HepG2 (cell line): ENCODE measurements around the gene ZNF101. TPM values are rescaled to one million over a fixed set of nuclear protein-coding genes. Genes with fewer than 3 reads are reported as not detected.

Experiments used
- ARNT ChIP-seq: fragments of 450-650 bp; IDR thresholded peaks from 2 replicates; pipeline ENCODE4 v1.6.1; 2017
- ARNT2 ChIP-seq: sonication (generic); formaldehyde crosslinking; IDR thresholded peaks from 2 replicates; pipeline ENCODE4 v1.8.0; 2022; ENCODE audit warnings: mild to moderate bottlenecking, low read depth, missing genetic modification reagents, moderate library complexity
- FOXP4 ChIP-seq: sonication (generic); formaldehyde crosslinking; IDR thresholded peaks from 2 replicates; pipeline ENCODE4 v1.4.0; 2020; ENCODE audit warnings: missing genetic modification reagents
- KDM3A ChIP-seq: IDR thresholded peaks from 2 replicates; pipeline ENCODE4 v1.6.1; 2018; ENCODE audit warnings: low read depth, missing compliant biosample characterization
- MLLT10 ChIP-seq: sonication (generic); formaldehyde crosslinking; IDR thresholded peaks from 2 replicates; pipeline ENCODE4 v1.4.0; 2020; ENCODE audit warnings: missing genetic modification reagents
- NFATC3 ChIP-seq: sonication (generic); formaldehyde crosslinking; IDR thresholded peaks from 2 replicates; pipeline ENCODE4 v1.5.1; 2020; ENCODE audit warnings: mild to moderate bottlenecking, missing genetic modification reagents
- NR2F1 ChIP-seq, 2 experiments: fragments of 450-650 bp in 1 of 2; formaldehyde crosslinking in 1 of 2; IDR thresholded peaks; 2 replicates each; pipeline versions ENCODE4 v1.5.0 to v1.6.1; 2016 to 2020; ENCODE audit warnings: mild to moderate bottlenecking in 1 of 2, missing compliant biosample characterization in 1 of 2, missing genetic modification reagents in 1 of 2, moderate library complexity in 1 of 2
- PAXIP1 ChIP-seq: sonication (generic); formaldehyde crosslinking; conservative IDR thresholded peaks from 2 replicates; pipeline ENCODE4 v1.4.0; 2020; ENCODE audit warnings: mild to moderate bottlenecking, missing genetic modification reagents, moderate library complexity
- RBM22 ChIP-seq: fragments of 200-400 bp; formaldehyde crosslinking; optimal IDR thresholded peaks from 2 replicates; pipeline ENCODE3; 2017; ENCODE audit warnings: mild to moderate bottlenecking, low read length, moderate library complexity
- ZBTB25 ChIP-seq: IDR thresholded peaks from 2 replicates; pipeline ENCODE4 v1.6.1; 2018; ENCODE audit warnings: missing genetic modification reagents
- ZBTB3 ChIP-seq: sonication (generic); formaldehyde crosslinking; IDR thresholded peaks from 2 replicates; pipeline ENCODE4 v1.4.0; 2020; ENCODE audit warnings: low read depth, mild to moderate bottlenecking, moderate library complexity, missing genetic modification reagents, borderline replicate concordance
- ZBTB38 ChIP-seq: sonication (generic); formaldehyde crosslinking; IDR thresholded peaks from 2 replicates; pipeline ENCODE4 v1.5.1; 2020; ENCODE audit warnings: mild to moderate bottlenecking, missing genetic modification reagents
- ZFP1 ChIP-seq: IDR thresholded peaks from 2 replicates; pipeline ENCODE4 v1.6.1; 2016
- ZFP36 ChIP-seq: fragments of 150-350 bp; IDR thresholded peaks from 2 replicates; pipeline ENCODE4 v1.6.1; 2018; ENCODE audit warnings: borderline replicate concordance, low read length, low read depth; ENCODE audit not compliant: partially characterized antibody
- ZFY ChIP-seq: sonication (generic); formaldehyde crosslinking; IDR thresholded peaks from 2 replicates; pipeline ENCODE4 v1.4.0; 2020; ENCODE audit warnings: missing genetic modification reagents
- ZNF251 ChIP-seq: sonication (generic); formaldehyde crosslinking; IDR thresholded peaks from 2 replicates; pipeline ENCODE4 v1.9.0; 2021; ENCODE audit warnings: mild to moderate bottlenecking, missing genetic modification reagents
- ZNF263 ChIP-seq: sonication (generic); formaldehyde crosslinking; IDR thresholded peaks from 2 replicates; pipeline ENCODE4 v1.4.0; 2020; ENCODE audit warnings: missing genetic modification reagents
- ZNF30 ChIP-seq: sonication (generic); formaldehyde crosslinking; IDR thresholded peaks from 2 replicates; pipeline ENCODE4 v1.5.0; 2020; ENCODE audit warnings: mild to moderate bottlenecking, missing genetic modification reagents
- ZNF570 ChIP-seq: sonication (generic); formaldehyde crosslinking; IDR thresholded peaks from 2 replicates; pipeline ENCODE4 v1.4.0; 2020; ENCODE audit warnings: mild to moderate bottlenecking, missing genetic modification reagents, borderline replicate concordance
- ZNF589 ChIP-seq: sonication (generic); formaldehyde crosslinking; conservative IDR thresholded peaks from 2 replicates; pipeline ENCODE4 v1.8.0; 2022; ENCODE audit warnings: mild to moderate bottlenecking, moderate library complexity, missing genetic modification reagents
- ZNF614 ChIP-seq: IDR thresholded peaks from 2 replicates; pipeline ENCODE4 v1.6.1; 2018; ENCODE audit warnings: missing biosample characterization, missing genetic modification reagents, inconsistent platforms, borderline replicate concordance
- polyA plus RNA-seq, 8 experiments: library from polyadenylated mRNA; depleted of rRNA in 3 of 8; stranded (reverse) in 7 of 8; unstranded in 1 of 8; fragments of >200 nt; fragmentation: Illumina TruSeq in 4 of 8; extraction: Trizol in 4 of 8; gene quantifications; 2 replicates each; pipeline versions ENCODE4 v1.2.1 to v1.2.3, GENCODE V29; 2011 to 2016; ENCODE audit warnings: low read depth in 4 of 8, missing spikeins in 1 of 8, mixed read lengths in 1 of 8; ENCODE audit not compliant: insufficient read depth in 1 of 8
- total RNA-seq, 5 experiments: library from RNA; depleted of rRNA; stranded (reverse); fragments of >200 nt; fragmentation: Illumina TruSeq; extraction: Trizol; gene quantifications; 2 replicates each; pipeline ENCODE4 v1.2.3, GENCODE V29; 2016; ENCODE audit warnings: low read depth in 1 of 5
- TF ChIP-seq, protein P1 (sequence below): sonication (generic); formaldehyde crosslinking; IDR thresholded peaks from 2 replicates; pipeline ENCODE4 v1.5.0; 2020; ENCODE audit warnings: missing genetic modification reagents, mild to moderate bottlenecking, borderline replicate concordance

Gene ZNF101
- total and polyA plus RNA-seq, 2 of the 13 experiments (the other 11 are each of a cell fraction or from before 2014, with no cell fraction given): 12.9 to 28.9 TPM

DNA sequence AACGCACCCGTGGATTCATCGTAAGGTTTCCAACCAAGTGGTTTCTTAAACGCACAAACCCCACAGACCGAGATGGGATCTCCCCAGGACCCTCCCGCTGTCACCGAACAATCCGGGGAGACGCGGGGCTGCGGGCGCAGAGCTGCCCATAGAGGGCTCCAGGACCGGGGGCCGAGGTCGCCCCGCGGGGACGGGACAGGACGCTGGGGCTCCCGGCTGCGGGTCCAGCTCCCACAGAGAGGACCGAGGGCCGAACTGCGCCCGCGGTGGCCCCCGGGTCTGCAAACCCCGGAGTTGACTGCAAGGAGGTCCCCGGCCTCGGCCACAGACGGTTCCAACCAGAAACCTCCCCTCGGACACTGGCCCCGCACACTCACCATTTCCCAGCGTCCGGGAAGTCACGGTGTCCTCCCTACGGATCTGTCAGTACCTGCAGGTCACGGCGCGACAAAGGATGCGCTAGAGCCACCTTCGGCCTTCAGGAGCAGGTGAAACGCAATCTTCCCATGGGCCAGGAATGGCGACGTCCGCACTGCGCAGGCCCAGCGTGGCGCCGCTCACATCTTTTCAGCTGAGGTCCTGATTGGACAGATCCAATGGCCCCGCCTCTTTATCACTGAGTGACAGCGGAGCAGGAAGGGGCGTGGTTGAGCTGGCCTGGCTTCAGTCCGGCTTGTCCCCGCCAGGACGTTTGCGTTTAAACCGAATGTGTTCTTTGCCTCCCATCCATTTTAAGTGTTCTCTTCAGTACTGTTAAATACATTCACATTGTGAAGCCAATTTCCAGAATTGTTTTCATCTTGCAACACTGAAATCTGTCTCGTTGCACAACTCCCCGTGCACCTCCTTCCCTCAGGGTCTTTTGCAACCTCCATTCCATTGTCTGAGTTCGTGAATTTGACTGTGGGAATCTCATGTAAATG, 64.2 kb downstream of the ZNF101 start, which contains the start of gene ZNF14 (continued):
- TF ChIP-seq, protein P1, sequence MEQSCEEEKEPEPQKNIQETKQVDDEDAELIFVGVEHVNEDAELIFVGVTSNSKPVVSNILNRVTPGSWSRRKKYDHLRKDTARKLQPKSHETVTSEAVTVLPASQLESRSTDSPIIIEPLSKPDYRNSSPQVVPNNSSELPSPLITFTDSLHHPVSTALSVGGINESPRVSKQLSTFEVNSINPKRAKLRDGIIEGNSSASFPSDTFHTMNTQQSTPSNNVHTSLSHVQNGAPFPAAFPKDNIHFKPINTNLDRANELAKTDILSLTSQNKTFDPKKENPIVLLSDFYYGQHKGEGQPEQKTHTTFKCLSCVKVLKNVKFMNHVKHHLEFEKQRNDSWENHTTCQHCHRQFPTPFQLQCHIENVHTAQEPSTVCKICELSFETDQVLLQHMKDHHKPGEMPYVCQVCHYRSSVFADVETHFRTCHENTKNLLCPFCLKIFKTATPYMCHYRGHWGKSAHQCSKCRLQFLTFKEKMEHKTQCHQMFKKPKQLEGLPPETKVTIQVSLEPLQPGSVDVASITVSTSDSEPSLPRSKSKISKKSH: peak; percentile 82
- TF ChIP-seq ZBTB38 (CRISPR knock-in tag): peak; percentile 51; the same call in 1 of the 2 replicates
- no peak for TF ChIP-seq NR2F1 (CRISPR knock-in tag; IDR thresholded peaks at IDR 0.05)
- no peak for TF ChIP-seq MLLT10 (CRISPR knock-in tag)
- TF ChIP-seq ARNT2 (CRISPR knock-in tag): no peak
- TF ChIP-seq ZNF30 (CRISPR knock-in tag): no peak
- TF ChIP-seq KDM3A: no peak
- TF ChIP-seq ZNF614 (CRISPR knock-in tag): no peak; the same call in 1 of the 2 replicates
- TF ChIP-seq ZNF570 (CRISPR knock-in tag): no peak
- TF ChIP-seq RBM22: no peak
- peak; percentile 48; the same call in 1 of the 2 replicates for TF ChIP-seq ZNF263
- no peak for TF ChIP-seq ZNF251
- no peak for TF ChIP-seq ZBTB3 (CRISPR knock-in tag)
- no peak for TF ChIP-seq PAXIP1 (CRISPR knock-in tag)
- no peak for TF ChIP-seq ZFP36
- TF ChIP-seq ZNF589: peak; percentile 13; the same call in 1 of the 2 replicates
- no peak for TF ChIP-seq ZBTB25 (CRISPR knock-in tag)
- TF ChIP-seq FOXP4 (CRISPR knock-in tag): no peak
- TF ChIP-seq ZFY (CRISPR knock-in tag): peak; percentile 93
- TF ChIP-seq ZFP1: no peak
- TF ChIP-seq ARNT: no peak
- TF ChIP-seq NFATC3 (CRISPR knock-in tag): no peak
